Esophagus muscularis mucosa (tissue), 4 donors: ENCODE measurements around the gene INCA1.

Experiments used
- CTCF ChIP-seq, 3 experiments: fragments of 200-600 bp in 2 of 3; fragments of 450-650 bp in 1 of 3; sonication (generic) in 2 of 3; IDR thresholded peaks; one replicate each; pipeline ENCODE4 v1.5.1; 2017 to 2019; ENCODE audit warnings: antibody characterized with exemption in 3 of 3, mild to moderate bottlenecking in 2 of 3, moderate library complexity in 1 of 3
- EP300 ChIP-seq: sonication (generic); formaldehyde crosslinking; IDR thresholded peaks from one replicate; pipeline ENCODE4 v1.6.1; 2017; ENCODE audit warnings: antibody characterized with exemption
- POLR2A ChIP-seq: fragments of 450-650 bp; IDR thresholded peaks from one replicate; pipeline ENCODE4 v1.6.1; 2017; ENCODE audit warnings: antibody characterized with exemption, moderate library complexity, mild to moderate bottlenecking, low read depth
- POLR2AphosphoS5 ChIP-seq, 2 donors: sonication (generic); formaldehyde crosslinking; IDR thresholded peaks; one replicate each; pipeline ENCODE4 v1.6.1; 2017; ENCODE audit warnings: antibody characterized with exemption in 2 of 2

GRCh38 chr17:4939546-4939795 lies 57.9 kb downstream of the INCA1 start:
- no peak for TF ChIP-seq CTCF (IDR thresholded peaks at IDR 0.05)
- no peak for TF ChIP-seq POLR2AphosphoS5 (IDR thresholded peaks at IDR 0.05)
- TF ChIP-seq EP300 = no peak
- no peak for TF ChIP-seq POLR2A
